ENCODE measurements around the gene DUSP10.

Gene DUSP10

GRCh38 chr1:221740369-221740992, 1.4 kb downstream of the DUSP10 start:
- POLR2A ChIA-PET, result interaction anchor here (0.6 to 2.7 kb wide), 7 partner anchors 11 to 312 kb away, joined by 3 to 28 read pairs (median 7); no protein-coding TSS in a partner anchor
- no peak for TF ChIP-seq CTCF (IDR thresholded peaks at IDR 0.05; ENCODE audit: insufficient read depth, low read length, missing control alignments)
- H3K4me3 ChIP-seq (ENCODE audit: low read depth, low read length), result peak overlapping the region; percentile 92
- CTCF ChIA-PET, result interaction anchor here (0.8 to 5.4 kb wide), 10 partner anchors 11 to 715 kb away, joined by 3 to 51 read pairs (median 4); no protein-coding TSS in a partner anchor
- no peak for DNase-seq (ENCODE audit: low read depth, low spot score)

- H3K4me3 ChIP-seq (ENCODE audit: low read depth, low read length), result peak overlapping the region; percentile 92
- ChIA-PET POLR2A (interaction anchor here (1.6 kb wide), 1 partner anchor 10 kb away, joined by 7 read pairs; no protein-coding TSS in a partner anchor), CTCF (interaction anchor here (2.8 to 5.4 kb wide), 3 partner anchors 196 to 716 kb away, joined by 13 to 51 read pairs (median 27); no protein-coding TSS in a partner anchor)
- TF ChIP-seq CTCF (IDR thresholded peaks at IDR 0.05; ENCODE audit: insufficient read depth, low read length, missing control alignments), result no peak
- DNase-seq (ENCODE audit: low read depth, low spot score), result no peak
Observed at GRCh38 chr1:221739677-221740025, 2.2 kb downstream of the DUSP10 start.

GRCh38 chr1:221739018-221739676, 2.7 kb downstream of the DUSP10 start:
- H3K4me3 ChIP-seq (ENCODE audit: low read depth, low read length), result peak overlapping the region; percentile 92
- POLR2A ChIA-PET, result no interaction called here

GRCh38 chr1:221736714-221737113, 5.2 kb downstream of the DUSP10 start:
- no peak for TF ChIP-seq CTCF (IDR thresholded peaks at IDR 0.05; ENCODE audit: insufficient read depth, low read length, missing control alignments)
- CTCF ChIA-PET, result no interaction called here
- POLR2A ChIA-PET, result no interaction called here
- DNase-seq (ENCODE audit: low read depth, low spot score), result no peak
- no peak overlapping the region; the same call in 1 of the 2 replicates for H3K4me3 ChIP-seq (ENCODE audit: low read depth, low read length)

More at GRCh38 chr1:221739018-221739676, 2.7 kb downstream of the DUSP10 start:
- TF ChIP-seq CTCF (IDR thresholded peaks at IDR 0.05; ENCODE audit: insufficient read depth, low read length, missing control alignments), result no peak
- no peak for DNase-seq (ENCODE audit: low read depth, low spot score)
- CTCF ChIA-PET, result interaction anchor here (0.9 to 5.4 kb wide), 3 partner anchors 261 to 716 kb away, joined by 3 to 51 read pairs (median 27); no protein-coding TSS in a partner anchor

GRCh38 chr1:221735999-221736398, 5.9 kb downstream of the DUSP10 start:
- ChIA-PET POLR2A (no interaction called here), CTCF (interaction anchor here (1.5 kb wide), 1 partner anchor 719 kb away, joined by 7 read pairs; no protein-coding TSS in a partner anchor)
- peak overlapping the region; percentile 24 for H3K4me3 ChIP-seq (ENCODE audit: low read depth, low read length)
- no peak for TF ChIP-seq CTCF (IDR thresholded peaks at IDR 0.05; ENCODE audit: insufficient read depth, low read length, missing control alignments)
- no peak for DNase-seq (ENCODE audit: low read depth, low spot score)

- no peak for TF ChIP-seq CTCF (IDR thresholded peaks at IDR 0.05; ENCODE audit: insufficient read depth, low read length, missing control alignments)
- no peak overlapping the region for H3K4me3 ChIP-seq (ENCODE audit: low read depth, low read length)
- CTCF ChIA-PET, result interaction anchor here (1.3 kb wide), 1 partner anchor 10 kb away, joined by 3 read pairs; no protein-coding TSS in a partner anchor
- POLR2A ChIA-PET, result interaction anchor here (0.6 kb wide), 1 partner anchor 414 kb away, joined by 3 read pairs; no protein-coding TSS in a partner anchor
- no peak for DNase-seq (ENCODE audit: low read depth, low spot score)
Observed at GRCh38 chr1:221734187-221734586, 7.7 kb downstream of the DUSP10 start.
